Nephron progenitor cell (in vitro differentiated cells): Measurements from ENCODE around the gene KIF18A.

Experiments
- DNase-seq: peaks from one replicate; pipeline ENCODE4 v3.0.0; 2021
- H3K27ac Mint-ChIP-seq: 2 replicates; pipeline ENCODE4 v1.8.0; 2021; ENCODE audit warnings: mild to moderate bottlenecking, moderate library complexity, mixed read lengths
- H3K27me3 Mint-ChIP-seq: 2 replicates; pipeline ENCODE4 v1.8.0; 2021; ENCODE audit warnings: mild to moderate bottlenecking, low read depth, mixed read lengths; ENCODE audit not compliant: poor library complexity
- H3K36me3 Mint-ChIP-seq: 2 replicates; pipeline ENCODE4 v1.8.0; 2021; ENCODE audit warnings: low read depth, mixed read lengths
- H3K4me1 Mint-ChIP-seq: 2 replicates; pipeline ENCODE4 v1.8.0; 2021; ENCODE audit warnings: mixed read lengths
- H3K4me3 Mint-ChIP-seq: 2 replicates; pipeline ENCODE4 v1.8.0; 2021; ENCODE audit warnings: mild to moderate bottlenecking, moderate library complexity, mixed read lengths
- H3K9me3 Mint-ChIP-seq: 2 replicates; pipeline ENCODE4 v1.8.0; 2021; ENCODE audit warnings: mild to moderate bottlenecking, moderate library complexity, mixed read lengths
- CTCF ChIP-seq: fragments of 200-600 bp; sonication (generic); IDR thresholded peaks from 2 replicates; pipeline ENCODE4 v1.5.0; 2021; ENCODE audit warnings: antibody characterized with exemption

KIF18A gene

GRCh38 chr11:28133146-28133545 is 25.2 kb upstream of the KIF18A start:
- no peak for TF ChIP-seq CTCF
- no peak overlapping the region for H3K4me3 Mint-ChIP-seq
- no peaks in the 10 kb centered on the region for H3K4me1 Mint-ChIP-seq
- H3K36me3 Mint-ChIP-seq: peaks cover 87% of the 10 kb centered on the region
- H3K27ac Mint-ChIP-seq: no peak overlapping the region
- H3K27me3 Mint-ChIP-seq: peaks cover 5% of the 10 kb centered on the region
- peaks cover 51% of the 10 kb centered on the region for H3K9me3 Mint-ChIP-seq
- no peak for DNase-seq

- Mint-ChIP-seq H3K27ac (no peak overlapping the region), H3K36me3 (peaks cover 81% of the 10 kb centered on the region), H3K27me3 (peaks cover 5% of the 10 kb centered on the region), H3K4me3 (no peak overlapping the region), H3K9me3 (peaks cover 45% of the 10 kb centered on the region), H3K4me1 (no peaks in the 10 kb centered on the region)
- no peak for TF ChIP-seq CTCF
- no peak for DNase-seq
These were observed 24.6 kb upstream of the KIF18A start for GRCh38 chr11:28132548-28132947.

GRCh38 chr11:28123151-28123581 is 15.2 kb upstream of the KIF18A start:
- Mint-ChIP-seq H3K4me3 (no peak overlapping the region), H3K27ac (no peak overlapping the region), H3K36me3 (peaks cover 8% of the 10 kb centered on the region), H3K4me1 (peaks cover 11% of the 10 kb centered on the region), H3K9me3 (no peaks in the 10 kb centered on the region), H3K27me3 (no peaks in the 10 kb centered on the region)
- no peak for DNase-seq
- no peak for TF ChIP-seq CTCF

GRCh38 chr11:28117712-28118111 is 9.8 kb upstream of the KIF18A start:
- Mint-ChIP-seq H3K36me3 (peaks cover 19% of the 10 kb centered on the region), H3K27ac (peak overlapping the region; percentile 86), H3K27me3 (no peaks in the 10 kb centered on the region), H3K4me1 (peaks cover 17% of the 10 kb centered on the region), H3K4me3 (no peak overlapping the region), H3K9me3 (no peaks in the 10 kb centered on the region)
- no peak for TF ChIP-seq CTCF
- DNase-seq: no peak

- H3K4me1 Mint-ChIP-seq: peaks cover 41% of the 10 kb centered on the region
- no peak overlapping the region for H3K27ac Mint-ChIP-seq
- DNase-seq: no peak
- H3K4me3 Mint-ChIP-seq: no peak overlapping the region
- H3K9me3 Mint-ChIP-seq: no peaks in the 10 kb centered on the region
- H3K27me3 Mint-ChIP-seq: no peaks in the 10 kb centered on the region
- H3K36me3 Mint-ChIP-seq: peaks cover 27% of the 10 kb centered on the region
- TF ChIP-seq CTCF: no peak
These were observed 6.8 kb upstream of the KIF18A start for GRCh38 chr11:28114731-28115130.

- TF ChIP-seq CTCF: no peak
- no peak overlapping the region for H3K27ac Mint-ChIP-seq
- H3K36me3 Mint-ChIP-seq: peaks cover 27% of the 10 kb centered on the region
- DNase-seq: no peak
- peaks cover 47% of the 10 kb centered on the region for H3K4me1 Mint-ChIP-seq
- no peak overlapping the region for H3K4me3 Mint-ChIP-seq
- no peaks in the 10 kb centered on the region for H3K9me3 Mint-ChIP-seq
- no peaks in the 10 kb centered on the region for H3K27me3 Mint-ChIP-seq
These were observed 6.2 kb upstream of the KIF18A start for GRCh38 chr11:28114116-28114515.
